Epithelial cell of esophagus (primary cell): ENCODE measurements around the gene PARD6G.

Source experiments
- DNase-seq: peaks from one replicate; pipeline ENCODE4 v3.0.0; 2010; ENCODE audit warnings: low read depth
- H3K4me3 ChIP-seq: 2 replicates; pipeline ENCODE4 v1.5.1; 2011; ENCODE audit warnings: mild to moderate bottlenecking, low read length, control low read depth
- CTCF ChIP-seq: IDR thresholded peaks from 2 replicates; pipeline ENCODE4 v1.5.1; 2011; ENCODE audit warnings: low read depth, mild to moderate bottlenecking, low read length, control low read depth, inconsistent platforms; ENCODE audit not compliant: insufficient read depth; ENCODE audit errors: missing control alignments

Gene PARD6G

GRCh38 chr18:80196528-80197320, 50.6 kb downstream of the PARD6G start:
- H3K4me3 ChIP-seq: no peak overlapping the region
- DNase-seq: peak; percentile 75
- TF ChIP-seq CTCF: no peak

GRCh38 chr18:80194874-80195570, 52.3 kb downstream of the PARD6G start:
- DNase-seq: no peak

GRCh38 chr18:80193701-80194100, 53.6 kb downstream of the PARD6G start:
- TF ChIP-seq CTCF: no peak
- DNase-seq: no peak

More at GRCh38 chr18:80194874-80195570, 52.3 kb downstream of the PARD6G start:
- TF ChIP-seq CTCF: no peak
- H3K4me3 ChIP-seq: no peak overlapping the region

GRCh38 chr18:80192653-80193385, 54.5 kb downstream of the PARD6G start:
- H3K4me3 ChIP-seq: no peak overlapping the region
- no peak for DNase-seq
- no peak for TF ChIP-seq CTCF

More at GRCh38 chr18:80193701-80194100, 53.6 kb downstream of the PARD6G start:
- H3K4me3 ChIP-seq: no peak overlapping the region

- DNase-seq: no peak
- TF ChIP-seq CTCF: no peak
- H3K4me3 ChIP-seq: no peak overlapping the region
Observed at GRCh38 chr18:80191907-80192652, 55.2 kb downstream of the PARD6G start.

- H3K4me3 ChIP-seq: no peak overlapping the region
- TF ChIP-seq CTCF: no peak
Observed at GRCh38 chr18:80191264-80191663, 56.0 kb downstream of the PARD6G start.

More at GRCh38 chr18:80191264-80191663, 56.0 kb downstream of the PARD6G start:
- no peak for DNase-seq
